ENCODE measurements around the gene RAB10.
"Not testable (repeated sequence)": the region's sequence is repeated elsewhere in the genome, so short reads cannot be mapped to it uniquely, and the experiment has no call there.

The RAB10 gene

GRCh38 chr2:26058390-26058789, 24.5 kb downstream of the RAB10 start:
- no peak for DNase-seq (ENCODE audit: low spot score)

- DNase-seq (ENCODE audit: low spot score), result no peak
Observed at GRCh38 chr2:26059542-26059941, 25.7 kb downstream of the RAB10 start.

GRCh38 chr2:26061539-26061938, 27.7 kb downstream of the RAB10 start:
- DNase-seq (ENCODE audit: low spot score), result no peak

- no peak for DNase-seq (ENCODE audit: low spot score)
Observed at GRCh38 chr2:26064846-26065245, 31.0 kb downstream of the RAB10 start.

- DNase-seq (ENCODE audit: low spot score), result no peak
Observed at GRCh38 chr2:26067186-26067974, 33.5 kb downstream of the RAB10 start.

- DNase-seq (ENCODE audit: low spot score), result no peak
Observed at GRCh38 chr2:26067980-26068507, 34.2 kb downstream of the RAB10 start.

GRCh38 chr2:26068602-26069298, 34.9 kb downstream of the RAB10 start:
- DNase-seq (ENCODE audit: low spot score), result peak; percentile 76

GRCh38 chr2:26070730-26071129, 36.8 kb downstream of the RAB10 start:
- no peak for DNase-seq (ENCODE audit: low spot score)

GRCh38 chr2:26072925-26073768, 39.3 kb downstream of the RAB10 start:
- DNase-seq (ENCODE audit: low spot score), result no peak

GRCh38 chr2:26073830-26074229, 39.9 kb downstream of the RAB10 start:
- no peak for DNase-seq (ENCODE audit: low spot score)

- no peak for DNase-seq (ENCODE audit: low spot score)
Observed at GRCh38 chr2:26074676-26075075, 40.8 kb downstream of the RAB10 start.

GRCh38 chr2:26075173-26075572, 41.3 kb downstream of the RAB10 start:
- no peak for DNase-seq (ENCODE audit: low spot score)

GRCh38 chr2:26076001-26076587, 42.2 kb downstream of the RAB10 start:
- no peak for DNase-seq (ENCODE audit: low spot score)

GRCh38 chr2:26077291-26077690, 43.4 kb downstream of the RAB10 start:
- DNase-seq (ENCODE audit: low spot score), result no peak

GRCh38 chr2:26078939-26079338, 45.1 kb downstream of the RAB10 start:
- DNase-seq (ENCODE audit: low spot score), result no peak

- DNase-seq (ENCODE audit: low spot score), result no peak
Observed at GRCh38 chr2:26080356-26080755, 46.5 kb downstream of the RAB10 start.

GRCh38 chr2:26080925-26081324, 47.0 kb downstream of the RAB10 start:
- not testable (repeated sequence) for DNase-seq (ENCODE audit: low spot score)

GRCh38 chr2:26081556-26081955, 47.7 kb downstream of the RAB10 start:
- no peak for DNase-seq (ENCODE audit: low spot score)

GRCh38 chr2:26086155-26086637, 52.3 kb downstream of the RAB10 start:
- DNase-seq (ENCODE audit: low spot score), result peak; percentile 9

GRCh38 chr2:26086779-26087178, 52.9 kb downstream of the RAB10 start:
- no peak for DNase-seq (ENCODE audit: low spot score)

GRCh38 chr2:26088038-26088643, 54.3 kb downstream of the RAB10 start:
- DNase-seq (ENCODE audit: low spot score), result peak; percentile 65
